K562 treated with DMSO at 1 percent for 12 hours (cell line): ENCODE results near the gene ZFAND4. TPM values are rescaled to one million over a fixed set of nuclear protein-coding genes. Genes with fewer than 3 reads are reported as not detected.

Experiments
- total RNA-seq: library from RNA; unstranded; fragments of 300-600 nt; gene quantifications from 2 replicates; pipeline ENCODE4 v1.2.3, GENCODE V29; 2022; ENCODE audit not compliant: insufficient read depth

Gene ZFAND4
- 0.88 and 1.8 TPM in 2 replicates for total RNA-seq

DNA sequence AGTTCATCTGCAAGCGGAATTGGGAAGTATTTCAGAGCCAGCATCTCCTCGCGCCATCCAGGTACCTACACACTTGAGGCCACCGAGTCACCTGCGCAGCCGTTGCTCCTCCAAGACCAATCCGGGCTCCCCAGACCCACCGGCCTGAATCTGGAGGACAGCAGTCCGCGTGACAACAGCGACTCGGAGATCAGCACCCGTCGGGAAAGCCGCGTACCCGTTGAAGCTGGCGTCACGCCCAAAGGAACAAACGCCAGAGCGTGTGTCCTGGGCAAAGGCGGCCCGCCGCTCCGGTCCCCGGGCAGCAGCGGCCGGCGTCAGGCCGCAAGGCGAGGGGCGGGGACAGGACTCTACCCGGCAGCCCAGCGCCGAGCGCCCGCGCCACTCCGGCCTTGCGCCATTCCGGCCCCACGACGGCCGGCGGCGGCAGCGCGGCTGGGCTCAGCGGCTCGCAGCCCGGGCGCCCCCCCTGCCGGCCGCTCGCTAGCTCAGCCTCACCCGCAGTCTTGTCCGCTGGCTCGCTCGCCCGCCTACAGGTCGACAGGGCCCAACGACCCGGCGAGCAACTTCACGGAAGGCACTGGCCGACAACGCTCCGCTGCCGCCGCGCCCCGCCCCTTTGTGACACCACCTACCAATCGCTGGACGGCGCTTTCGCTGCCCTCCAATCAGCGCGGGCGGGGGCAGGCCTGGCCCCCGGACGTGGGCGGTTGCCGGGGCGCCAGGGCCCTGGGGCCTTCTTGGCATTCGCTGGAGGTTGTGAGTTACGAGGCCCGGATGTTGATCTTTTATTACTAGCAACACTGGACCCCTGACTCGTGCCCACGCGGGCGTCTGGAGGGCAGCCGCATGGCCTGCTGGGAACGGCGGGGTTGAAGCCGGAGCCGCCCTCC, at the start of gene ZFAND4:
TSS of gene ZFAND4 (minus strand) at position 592 of the 893 bp plus-strand sequence. CDS start 9,047 bp downstream, outside the sequence.

Other genes starting within 250 kb of the ZFAND4 start
- gene WASHC2C, start 54.5 kb upstream of the ZFAND4 start, total RNA-seq = 11.7 and 32.4 TPM in 2 replicates
- gene AGAP4, start 174.7 kb upstream of the ZFAND4 start, total RNA-seq = 5.7 and 14.7 TPM in 2 replicates